ENCODE measurements around the gene GRIN2C.

Gene GRIN2C

DNA sequence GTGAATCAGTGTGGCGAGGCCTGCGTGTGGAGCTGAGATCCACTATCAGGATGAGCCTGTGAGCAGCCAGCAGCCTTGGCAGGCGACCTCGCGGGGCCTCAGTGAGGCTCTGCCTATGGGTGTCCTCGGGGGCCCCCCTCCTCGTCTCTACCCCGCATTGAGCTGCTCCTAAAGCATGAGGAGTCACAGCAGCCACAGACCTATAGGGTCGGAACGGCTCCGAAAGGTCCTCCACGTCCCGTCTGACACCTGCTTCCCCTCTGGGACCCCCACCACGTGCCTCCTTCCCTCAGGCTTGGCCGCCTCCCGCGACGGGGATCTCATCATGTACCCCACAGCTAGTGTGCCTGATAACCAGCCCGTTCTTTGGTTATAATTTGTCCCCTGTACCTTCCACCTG is 28.8 kb downstream of the GRIN2C start:
- Histone ChIP-seq H3F3A (ENCODE audit: low read depth) (no peaks in the 10 kb centered on the region), H3K4me1 (ENCODE audit: insufficient read depth, low read length, poor library complexity, severe bottlenecking) (no peaks in the 10 kb centered on the region), H3K4me3 (ENCODE audit: low read length, poor library complexity, severe bottlenecking) (no peak overlapping the region), H3K9me2 (replicated peaks; ENCODE audit: low read depth, low read length) (no peaks in the 10 kb centered on the region), H3K27me3 (ENCODE audit: insufficient read depth, low read length, poor library complexity, severe bottlenecking) (no peaks in the 10 kb centered on the region), H2AFZ (ENCODE audit: low read length) (no peak overlapping the region), H3K79me2 (ENCODE audit: insufficient read depth, low read length) (no peaks in the 10 kb centered on the region), H3K36me3 (ENCODE audit: insufficient read depth, low read length) (no peaks in the 10 kb centered on the region; the same call in 1 of the 2 replicates), H3K4me2 (ENCODE audit: low read depth, low read length, poor library complexity, severe bottlenecking) (no peak overlapping the region), H4K20me1 (ENCODE audit: insufficient read depth, low read length, poor library complexity, severe bottlenecking) (no peaks in the 10 kb centered on the region), H3K9ac (ENCODE audit: low read depth, low read length, poor library complexity, severe bottlenecking) (no peak overlapping the region), H3K9me3 (ENCODE audit: insufficient read depth, low read depth, low read length) (no peaks in the 10 kb centered on the region)
- TF ChIP-seq, protein P1, sequence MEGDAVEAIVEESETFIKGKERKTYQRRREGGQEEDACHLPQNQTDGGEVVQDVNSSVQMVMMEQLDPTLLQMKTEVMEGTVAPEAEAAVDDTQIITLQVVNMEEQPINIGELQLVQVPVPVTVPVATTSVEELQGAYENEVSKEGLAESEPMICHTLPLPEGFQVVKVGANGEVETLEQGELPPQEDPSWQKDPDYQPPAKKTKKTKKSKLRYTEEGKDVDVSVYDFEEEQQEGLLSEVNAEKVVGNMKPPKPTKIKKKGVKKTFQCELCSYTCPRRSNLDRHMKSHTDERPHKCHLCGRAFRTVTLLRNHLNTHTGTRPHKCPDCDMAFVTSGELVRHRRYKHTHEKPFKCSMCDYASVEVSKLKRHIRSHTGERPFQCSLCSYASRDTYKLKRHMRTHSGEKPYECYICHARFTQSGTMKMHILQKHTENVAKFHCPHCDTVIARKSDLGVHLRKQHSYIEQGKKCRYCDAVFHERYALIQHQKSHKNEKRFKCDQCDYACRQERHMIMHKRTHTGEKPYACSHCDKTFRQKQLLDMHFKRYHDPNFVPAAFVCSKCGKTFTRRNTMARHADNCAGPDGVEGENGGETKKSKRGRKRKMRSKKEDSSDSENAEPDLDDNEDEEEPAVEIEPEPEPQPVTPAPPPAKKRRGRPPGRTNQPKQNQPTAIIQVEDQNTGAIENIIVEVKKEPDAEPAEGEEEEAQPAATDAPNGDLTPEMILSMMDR (conservative IDR thresholded peaks at IDR 0.05; ENCODE audit: low read length) = no peak
- TF ChIP-seq EZH2phosphoT487 (IDR thresholded peaks at IDR 0.05; ENCODE audit: borderline replicate concordance) = no peak

DNA sequence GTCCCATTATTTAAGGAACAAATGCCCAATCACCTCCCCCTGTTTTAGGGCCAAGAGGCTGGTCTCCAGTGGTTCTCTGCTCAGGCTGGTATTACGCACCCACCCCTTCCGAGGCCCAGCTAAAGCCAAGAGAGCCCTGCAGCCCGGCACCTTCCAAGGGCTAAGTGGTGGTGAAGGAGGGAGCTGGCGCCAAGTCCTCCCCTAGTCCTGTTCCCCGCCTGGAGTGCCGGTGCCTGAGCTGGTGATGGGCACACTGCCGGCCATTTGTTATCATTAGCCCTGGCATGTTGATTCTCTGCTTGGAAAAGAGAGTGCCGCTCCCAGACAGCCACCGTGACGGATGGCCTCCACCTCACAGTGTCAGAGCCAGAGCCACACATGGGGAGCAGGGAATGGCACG is 31.9 kb downstream of the GRIN2C start:
- H3K36me3 ChIP-seq (ENCODE audit: insufficient read depth, low read length) = no peaks in the 10 kb centered on the region; the same call in 1 of the 2 replicates

DNA sequence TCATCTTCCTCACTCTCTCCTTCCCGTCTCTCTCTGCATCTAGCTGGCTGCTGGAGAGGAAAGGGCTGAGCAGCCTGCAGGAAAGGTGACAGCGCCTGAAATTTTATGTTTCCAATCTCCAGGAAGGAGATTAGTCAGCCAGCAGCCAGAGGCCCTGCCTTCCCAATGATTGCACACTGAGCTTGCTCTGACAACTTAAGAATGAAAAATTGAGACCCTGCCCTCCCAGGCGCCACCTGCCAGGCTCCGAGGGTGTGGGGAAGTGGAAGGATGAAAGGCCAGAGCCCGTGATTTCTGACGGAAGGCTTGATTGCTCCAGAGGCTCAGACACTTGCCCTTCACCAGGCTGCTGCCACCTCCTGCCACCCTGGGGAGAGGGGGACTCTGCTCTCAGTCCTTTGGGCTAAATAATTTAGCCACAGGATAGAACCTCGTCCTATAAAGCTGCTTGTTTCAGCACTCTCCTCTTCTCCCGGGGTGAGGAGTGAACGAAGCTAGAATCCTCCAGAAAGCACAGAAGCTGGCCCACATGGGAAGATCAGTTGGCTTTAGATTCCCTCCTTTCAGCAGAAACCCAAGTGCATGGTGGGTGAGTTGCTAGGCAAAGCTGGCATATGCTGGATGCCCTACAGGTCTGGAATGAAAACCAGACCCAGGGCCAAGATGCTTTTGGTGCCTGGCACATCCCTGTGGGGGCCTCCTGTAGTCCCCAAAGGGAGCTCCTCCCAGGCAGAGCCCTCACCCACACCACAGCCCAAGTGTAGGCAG is 33.5 kb downstream of the GRIN2C start:
- TF ChIP-seq, protein P1 (conservative IDR thresholded peaks at IDR 0.05; ENCODE audit: low read length) = no peak
- no peak for TF ChIP-seq EZH2phosphoT487 (IDR thresholded peaks at IDR 0.05; ENCODE audit: borderline replicate concordance)
- Histone ChIP-seq H3F3A (ENCODE audit: low read depth) (no peaks in the 10 kb centered on the region), H3K9me3 (ENCODE audit: insufficient read depth, low read depth, low read length) (no peaks in the 10 kb centered on the region), H3K79me2 (ENCODE audit: insufficient read depth, low read length) (no peaks in the 10 kb centered on the region), H3K27me3 (ENCODE audit: insufficient read depth, low read length, poor library complexity, severe bottlenecking) (no peaks in the 10 kb centered on the region), H3K4me1 (ENCODE audit: insufficient read depth, low read length, poor library complexity, severe bottlenecking) (no peaks in the 10 kb centered on the region), H3K9me2 (replicated peaks; ENCODE audit: low read depth, low read length) (no peaks in the 10 kb centered on the region), H3K36me3 (ENCODE audit: insufficient read depth, low read length) (no peaks in the 10 kb centered on the region; the same call in 1 of the 2 replicates), H3K4me3 (ENCODE audit: low read length, poor library complexity, severe bottlenecking) (no peak overlapping the region), H3K4me2 (ENCODE audit: low read depth, low read length, poor library complexity, severe bottlenecking) (no peak overlapping the region), H2AFZ (ENCODE audit: low read length) (no peak overlapping the region), H3K9ac (ENCODE audit: low read depth, low read length, poor library complexity, severe bottlenecking) (no peak overlapping the region), H4K20me1 (ENCODE audit: insufficient read depth, low read length, poor library complexity, severe bottlenecking) (no peaks in the 10 kb centered on the region)

More for the DNA sequence above, 31.9 kb downstream of the GRIN2C start:
- Histone ChIP-seq H3K4me3 (ENCODE audit: low read length, poor library complexity, severe bottlenecking) (no peak overlapping the region), H3F3A (ENCODE audit: low read depth) (no peaks in the 10 kb centered on the region), H3K4me2 (ENCODE audit: low read depth, low read length, poor library complexity, severe bottlenecking) (no peak overlapping the region), H3K4me1 (ENCODE audit: insufficient read depth, low read length, poor library complexity, severe bottlenecking) (no peaks in the 10 kb centered on the region), H3K27me3 (ENCODE audit: insufficient read depth, low read length, poor library complexity, severe bottlenecking) (no peaks in the 10 kb centered on the region), H4K20me1 (ENCODE audit: insufficient read depth, low read length, poor library complexity, severe bottlenecking) (no peaks in the 10 kb centered on the region), H3K9ac (ENCODE audit: low read depth, low read length, poor library complexity, severe bottlenecking) (no peak overlapping the region), H3K9me3 (ENCODE audit: insufficient read depth, low read depth, low read length) (no peaks in the 10 kb centered on the region), H3K9me2 (replicated peaks; ENCODE audit: low read depth, low read length) (no peaks in the 10 kb centered on the region), H3K79me2 (ENCODE audit: insufficient read depth, low read length) (no peaks in the 10 kb centered on the region), H2AFZ (ENCODE audit: low read length) (no peak overlapping the region)
- TF ChIP-seq EZH2phosphoT487 (IDR thresholded peaks at IDR 0.05; ENCODE audit: borderline replicate concordance) = no peak
- TF ChIP-seq, protein P1 (conservative IDR thresholded peaks at IDR 0.05; ENCODE audit: low read length) = no peak

All from Loucy (cell line).